Activated T-cell treated with anti-CD3 and anti-CD28 coated beads, Interleukin-2, amount 50 U/mL, for 48 hours (primary cell): ENCODE data around the gene B4GALNT4.
A peak's percentile ranks its signal among the peaks of the same experiment; 100 is the strongest.
"Not testable (repeated sequence)": the region's sequence is repeated elsewhere in the genome, so short reads cannot be mapped to it uniquely, and the experiment has no call there.

Source experiments
- DNase-seq, 2 experiments: peaks; one replicate each; pipeline ENCODE4 v3.0.0-alpha.2; 2020

The B4GALNT4 gene

DNA sequence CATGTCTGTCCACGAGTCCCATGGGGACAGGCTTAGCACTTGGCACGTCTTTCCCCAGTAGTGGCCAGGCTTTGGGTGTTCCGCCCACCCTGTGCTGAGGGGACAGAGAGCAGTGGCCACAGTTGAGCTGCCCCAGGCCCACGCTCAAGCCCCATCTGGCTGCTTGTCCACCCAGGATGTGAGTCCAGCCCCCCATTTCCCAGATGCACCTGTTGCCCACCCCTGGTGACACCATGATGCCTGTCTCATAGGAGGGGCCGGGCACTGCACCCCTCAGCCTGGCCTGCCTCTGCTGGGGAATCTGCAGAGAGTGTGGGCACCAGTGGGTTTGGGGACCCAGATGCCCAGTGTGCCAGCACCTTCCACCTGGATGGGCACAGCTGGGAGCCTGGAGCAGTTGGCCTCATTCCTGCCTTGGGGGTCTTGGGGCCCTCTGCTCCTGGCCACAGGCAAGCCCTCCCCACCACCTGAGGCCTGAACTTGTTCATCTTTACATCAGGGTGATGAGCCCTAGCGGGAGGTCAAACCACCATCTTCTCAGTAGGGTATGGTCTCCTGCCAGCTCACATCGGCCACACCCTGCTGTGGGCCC lies 39.8 kb downstream of the B4GALNT4 start:
- DNase-seq, result no peak

GRCh38 chr11:409600-410483 lies 40.5 kb downstream of the B4GALNT4 start:
- DNase-seq, result no peak

- not testable (repeated sequence) for DNase-seq
Measured at GRCh38 chr11:410711-411110, 41.4 kb downstream of the B4GALNT4 start.

GRCh38 chr11:411520-411919 lies 42.2 kb downstream of the B4GALNT4 start:
- DNase-seq, result not testable (repeated sequence)

DNA sequence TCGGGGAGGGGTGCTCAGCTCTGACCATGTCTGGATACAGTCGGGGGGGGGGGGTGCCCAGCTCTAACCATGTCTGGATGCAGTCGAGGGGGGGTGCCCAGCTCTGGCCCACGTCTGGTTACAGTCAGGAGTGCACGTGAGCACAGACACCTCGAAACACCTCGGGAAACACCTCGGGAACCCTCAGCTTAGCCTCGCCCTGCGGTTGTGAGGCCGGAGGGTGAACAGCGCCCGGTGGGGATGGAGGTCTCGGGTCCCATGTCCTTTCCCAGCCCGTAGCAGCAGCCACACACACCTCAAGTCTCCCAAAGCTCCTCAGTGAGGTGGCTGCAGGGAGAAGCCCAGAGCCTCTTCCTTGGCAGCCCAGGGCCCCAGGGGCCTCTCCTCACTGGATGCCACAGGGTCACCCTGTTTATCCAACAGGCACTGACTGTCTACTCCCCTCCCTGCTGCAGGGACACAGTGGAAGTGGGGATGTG lies 43.4 kb downstream of the B4GALNT4 start:
- no peak for DNase-seq

DNA sequence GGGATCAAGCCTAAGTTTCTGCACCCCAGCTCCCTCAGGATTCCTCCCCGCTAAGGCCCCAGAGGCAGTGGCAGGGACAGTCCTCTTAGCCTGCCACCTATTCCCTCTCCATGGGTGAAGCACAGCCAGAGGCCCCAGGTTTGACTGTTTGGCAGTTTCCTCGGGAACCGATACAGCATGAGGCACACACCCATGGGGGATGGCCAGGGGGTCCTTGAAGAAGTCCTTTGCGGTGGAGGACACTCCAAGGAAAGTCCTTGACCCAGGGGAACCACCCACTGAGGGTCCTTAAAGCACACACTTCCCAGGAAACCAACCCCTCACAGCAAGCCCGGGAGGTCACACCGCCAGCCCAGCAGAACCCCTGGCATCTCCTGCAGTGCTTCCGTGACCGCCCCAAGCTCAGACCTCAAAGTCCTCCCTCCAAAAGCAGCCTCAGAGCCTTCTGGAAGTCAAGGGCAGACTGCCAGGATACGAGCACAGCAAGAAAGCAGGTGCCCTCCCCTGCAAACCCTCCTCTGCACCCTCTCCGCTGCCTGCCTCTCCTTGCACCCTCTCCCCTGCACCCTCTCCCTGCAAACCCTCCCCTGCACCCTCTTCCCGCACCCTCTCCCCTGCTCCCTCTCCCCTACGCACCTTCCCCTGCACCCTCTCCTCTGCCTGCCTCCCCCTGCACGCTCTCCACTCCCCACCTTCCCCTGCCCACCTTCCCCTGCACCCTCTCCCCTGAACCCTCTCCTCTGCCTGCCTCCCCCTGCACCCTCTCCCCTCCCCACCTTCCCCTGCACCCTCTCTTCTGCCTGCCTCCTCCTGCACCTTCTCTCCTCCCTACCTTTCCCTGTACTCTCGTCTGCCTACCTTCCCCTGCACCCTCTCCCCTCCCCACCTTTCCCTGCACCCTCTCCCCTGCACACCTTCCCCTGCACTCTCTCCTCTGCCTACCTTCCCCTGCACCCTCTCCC lies 44.1 kb downstream of the B4GALNT4 start:
- no peak for DNase-seq

- DNase-seq, result no peak
Measured at GRCh38 chr11:414318-414857, 45.1 kb downstream of the B4GALNT4 start.

- DNase-seq, result peak; percentile 40 to 58
Measured at GRCh38 chr11:415640-416041, 46.3 kb downstream of the B4GALNT4 start.

DNA sequence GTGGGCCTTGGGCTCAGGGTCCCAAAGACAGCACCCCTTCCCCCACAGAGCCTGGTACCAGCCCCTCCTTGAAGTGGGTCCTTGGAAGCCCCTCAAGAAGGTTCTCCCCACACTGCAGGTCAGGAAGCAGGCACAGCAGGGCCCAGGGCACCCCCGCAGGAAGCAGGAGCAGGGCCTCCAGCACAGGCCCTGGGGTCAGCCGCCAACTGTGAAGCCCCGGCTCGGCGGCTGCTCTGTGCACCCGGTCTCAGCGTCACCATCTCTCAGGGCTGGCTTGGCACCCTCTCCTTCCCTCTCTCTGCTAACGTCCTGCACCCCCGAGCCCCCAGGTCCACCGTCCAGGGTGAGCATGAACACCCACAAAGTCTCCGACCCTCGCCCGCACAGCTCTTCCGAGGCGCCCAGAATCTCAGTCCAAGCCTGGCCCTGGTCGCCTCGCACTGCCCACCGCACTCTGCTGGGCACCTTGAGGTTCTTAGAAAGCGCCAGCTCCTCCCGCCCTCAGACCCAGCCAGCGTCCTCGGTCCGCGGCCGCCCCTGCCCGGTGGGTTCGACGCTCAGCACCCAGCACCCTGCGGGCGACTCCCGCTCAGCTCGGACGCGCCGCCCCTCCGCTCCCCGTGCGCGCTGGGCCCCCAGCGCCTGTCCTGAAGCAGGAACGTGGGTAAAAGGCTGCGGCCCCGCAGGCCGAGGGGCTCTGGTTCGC lies 46.9 kb downstream of the B4GALNT4 start:
- DNase-seq, result peak; percentile 32 to 54

DNA sequence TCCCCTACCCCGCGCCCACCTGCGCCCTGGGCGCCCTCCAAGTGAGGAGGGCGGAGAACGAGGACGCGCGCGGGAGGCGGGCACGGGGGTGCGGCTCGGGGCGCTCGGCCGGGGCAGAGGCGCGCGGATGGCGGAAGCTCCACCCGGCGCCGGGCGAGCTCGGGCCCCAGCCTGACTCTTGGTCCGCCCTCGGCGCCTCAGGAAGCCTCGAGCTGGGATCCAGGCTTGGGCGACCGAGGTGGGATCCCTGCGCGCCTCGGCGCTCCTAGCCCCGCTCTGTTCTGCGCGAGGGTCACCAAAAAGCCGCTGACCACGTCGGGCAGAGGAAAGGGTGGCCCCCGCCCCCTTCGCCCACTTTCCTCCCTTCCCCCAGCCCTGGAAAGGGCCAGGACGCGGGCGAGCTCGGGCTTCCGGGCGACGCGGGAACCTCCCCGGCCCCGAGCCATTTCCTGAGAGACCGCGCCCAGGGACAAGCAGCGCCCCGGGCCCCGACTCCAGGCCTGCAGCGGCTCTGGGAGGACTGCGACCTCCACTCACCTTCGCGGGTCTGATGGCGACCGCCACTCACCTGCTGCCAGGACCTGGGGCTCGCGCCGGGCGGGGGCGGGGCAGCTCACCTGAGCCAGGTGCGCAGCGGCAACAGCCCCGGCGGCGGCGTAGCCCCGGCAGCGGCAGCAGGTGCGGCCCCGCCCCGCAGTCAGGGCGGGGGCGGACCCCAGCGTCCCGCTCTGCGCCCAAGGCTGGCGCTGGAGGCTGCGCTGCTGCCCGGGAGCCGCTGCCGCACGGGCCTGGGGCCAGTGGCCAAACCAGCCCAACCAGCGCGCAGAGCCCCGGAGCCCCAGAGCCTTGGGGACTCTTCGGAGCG lies 47.7 kb downstream of the B4GALNT4 start:
- DNase-seq, result peak; percentile 59 to 66

GRCh38 chr11:417652-418342 lies 48.5 kb downstream of the B4GALNT4 start:
- no peak for DNase-seq

DNA sequence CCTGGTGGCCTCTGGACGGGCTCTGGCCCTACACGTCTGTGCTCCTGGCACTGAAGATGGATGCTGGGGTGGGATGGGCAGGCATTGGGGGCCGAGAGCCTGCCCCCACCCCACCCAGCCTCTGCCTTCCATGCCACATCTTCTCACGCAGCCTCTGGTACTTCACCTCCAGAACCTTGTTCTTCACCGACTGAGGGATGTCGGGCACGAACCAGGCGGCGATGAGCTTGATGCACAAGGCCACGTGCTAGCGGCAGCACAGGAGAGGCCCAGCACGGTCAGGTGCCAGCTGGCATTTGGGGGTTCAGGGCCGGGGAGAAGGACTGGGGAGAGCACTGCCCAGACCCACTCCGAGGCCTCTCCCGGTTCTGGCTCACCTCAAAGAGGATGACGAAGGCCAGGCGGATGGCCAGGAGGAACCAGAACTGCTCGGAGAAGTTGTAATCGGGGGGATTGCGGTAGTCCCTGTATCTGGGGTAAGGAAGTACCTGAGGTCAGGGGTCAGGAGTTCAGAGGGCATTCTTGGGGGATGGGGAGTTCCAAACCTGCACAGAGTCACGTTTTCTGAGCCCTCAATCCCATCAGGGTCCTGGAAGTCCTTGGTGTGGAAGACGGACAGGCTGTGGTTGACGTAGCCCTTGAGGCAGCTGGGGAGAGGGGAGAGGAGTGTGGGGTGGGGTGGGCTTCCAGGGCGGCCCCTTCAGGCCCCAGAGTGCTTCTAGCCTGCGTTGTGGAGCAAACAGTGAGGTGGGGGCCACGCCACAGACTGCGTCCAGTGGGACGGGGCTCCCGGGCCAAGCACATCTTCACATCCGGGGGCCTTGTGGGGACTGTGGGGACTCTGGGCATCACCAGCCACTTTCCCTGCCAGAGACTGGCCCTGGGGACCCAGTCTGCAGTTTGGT lies 49.3 kb downstream of the B4GALNT4 start:
- no peak for DNase-seq

- DNase-seq, result no peak
Measured at GRCh38 chr11:419248-420005, 50.1 kb downstream of the B4GALNT4 start.

DNA sequence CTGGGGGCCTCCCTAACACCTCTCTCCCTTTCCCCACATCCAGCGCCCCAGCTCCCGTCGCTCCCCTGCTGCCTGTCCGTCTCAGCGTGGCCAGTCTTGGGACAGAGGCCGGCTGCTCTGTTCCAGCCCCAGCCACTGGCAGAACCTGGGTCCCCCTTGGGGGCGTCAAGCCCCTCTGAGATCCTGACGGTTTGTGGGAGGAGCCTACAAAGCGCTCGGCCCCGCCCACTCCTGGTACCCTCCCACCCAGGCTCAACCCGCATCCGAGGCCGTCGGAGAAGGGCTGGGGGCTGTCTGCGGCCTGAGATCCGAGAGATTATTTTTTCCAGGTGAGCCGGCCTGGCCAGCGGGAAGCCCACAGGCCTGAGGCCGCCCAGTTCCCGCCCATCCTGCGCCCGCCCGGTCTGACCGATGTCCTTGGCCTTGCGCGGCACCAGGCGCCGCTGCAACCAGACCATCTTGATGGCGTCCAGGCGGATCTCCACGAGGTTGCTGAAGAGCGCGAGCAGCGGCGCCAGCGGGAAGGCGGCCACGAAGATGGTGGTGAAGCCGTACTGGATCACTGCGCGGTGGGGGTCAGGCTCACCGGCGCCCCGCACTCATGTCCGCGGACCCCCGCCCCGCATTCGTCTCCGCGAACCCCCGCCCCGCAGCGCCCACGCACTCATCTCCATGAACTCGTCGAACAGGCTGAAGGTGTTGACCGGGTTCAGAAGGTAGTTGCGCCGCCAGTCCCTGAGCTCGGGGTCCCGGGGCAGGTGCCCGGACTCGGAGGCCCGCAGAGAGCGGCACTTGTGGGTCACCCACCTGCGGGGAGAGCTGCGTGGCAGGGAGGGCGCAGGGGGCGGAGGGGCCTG lies 51.0 kb downstream of the B4GALNT4 start:
- DNase-seq, result no peak

GRCh38 chr11:420911-421321 lies 51.6 kb downstream of the B4GALNT4 start:
- DNase-seq, result no peak

DNA sequence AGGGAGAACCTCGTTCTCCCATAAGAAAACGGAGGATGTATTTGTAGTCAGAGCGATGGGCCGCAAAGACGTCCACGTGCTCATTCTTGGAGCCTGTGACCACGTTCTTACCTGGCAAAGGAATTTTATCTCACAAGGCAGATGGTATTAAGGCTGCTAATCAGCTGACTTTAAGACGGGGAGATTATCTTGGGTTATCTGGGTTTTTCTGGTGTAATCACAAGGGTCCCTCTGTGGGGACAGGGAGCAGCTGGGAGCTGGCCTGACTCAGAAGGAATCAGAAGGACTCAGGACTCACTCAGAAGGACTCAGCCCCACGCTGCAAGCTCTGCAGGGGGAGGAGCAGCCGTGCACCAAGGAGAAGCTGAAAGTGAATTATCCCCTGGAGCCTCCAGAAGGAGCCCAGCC lies 53.0 kb downstream of the B4GALNT4 start:
- no peak for DNase-seq

DNA sequence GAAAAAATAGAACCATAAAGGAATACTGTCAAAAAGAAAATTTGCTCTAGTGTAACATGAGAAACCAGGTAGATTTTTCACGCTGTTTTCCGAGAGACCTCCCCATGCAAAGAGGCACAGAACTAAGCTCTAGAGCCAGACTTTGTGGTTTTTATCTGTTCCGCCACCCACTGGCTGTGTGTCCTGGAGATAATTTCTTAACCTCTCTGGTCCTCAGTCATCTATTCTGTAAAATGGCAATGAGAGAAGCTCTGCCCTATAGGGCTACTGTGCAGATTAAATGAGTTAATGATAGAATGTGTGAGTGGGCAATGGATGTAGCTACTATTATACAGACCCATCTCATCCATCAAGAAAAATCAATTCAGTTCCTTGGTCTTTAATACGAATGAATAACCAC lies 54.9 kb downstream of the B4GALNT4 start:
- DNase-seq, result no peak

- not testable (repeated sequence) for DNase-seq
Measured at GRCh38 chr11:424766-425165, 55.5 kb downstream of the B4GALNT4 start.
